Measurements from ENCODE around the gene C9orf57. TPM values are rescaled to one million over a fixed set of nuclear protein-coding genes. Genes with fewer than 3 reads are reported as not detected.
A peak's percentile ranks its signal among the peaks of the same experiment; 100 is the strongest.
"Not testable (repeated sequence)": the region's sequence is repeated elsewhere in the genome, so short reads cannot be mapped to it uniquely, and the experiment has no call there.

Gene C9orf57, protein sequence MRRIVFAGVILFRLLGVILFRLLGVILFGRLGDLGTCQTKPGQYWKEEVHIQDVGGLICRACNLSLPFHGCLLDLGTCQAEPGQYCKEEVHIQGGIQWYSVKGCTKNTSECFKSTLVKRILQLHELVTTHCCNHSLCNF
- total RNA-seq = not detected

DNA sequence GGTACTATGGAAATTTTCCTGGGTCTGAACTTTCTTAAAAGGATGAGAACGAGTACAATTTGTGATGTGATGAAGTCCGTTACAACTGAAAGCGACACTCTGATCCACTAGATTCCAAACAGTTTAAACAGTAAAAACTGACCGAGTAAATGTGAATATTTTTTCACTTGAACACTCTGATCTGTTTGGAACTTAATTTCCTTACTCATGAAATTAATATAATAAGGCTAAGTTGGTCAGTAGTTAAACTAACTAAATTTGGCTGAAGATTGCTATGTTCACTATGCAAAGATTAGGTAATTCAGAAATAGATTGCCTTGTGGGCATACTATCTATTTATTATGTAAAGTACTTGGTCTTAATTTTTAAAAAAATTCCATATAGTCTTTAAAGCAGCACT, at the start of gene C9orf57:
Gene C9orf57 (minus strand): TSS at position 101 of the 400 bp plus-strand sequence. CDS start 1,282 bp downstream, outside the sequence.
- no peak within 1 kb of the TSS for H3K4me3 Mint-ChIP-seq
- H3K27ac Mint-ChIP-seq = no peak within 1 kb of the TSS
- H3K9me3 Mint-ChIP-seq = no peaks in the 10 kb centered on the region
- H3K27me3 Mint-ChIP-seq = peaks cover 7% of the 10 kb centered on the region
- H3K4me1 Mint-ChIP-seq = no peaks in the 10 kb centered on the region
- no peak for ATAC-seq (replicated peaks)
- H3K36me3 Mint-ChIP-seq (ENCODE audit: low read depth) = no peaks in the 10 kb centered on the region

- H3K27ac Mint-ChIP-seq = no peak overlapping the region
- H3K4me1 Mint-ChIP-seq = no peaks in the 10 kb centered on the region
- no peak overlapping the region for H3K4me3 Mint-ChIP-seq
- no peak for ATAC-seq (replicated peaks)
- H3K9me3 Mint-ChIP-seq = peaks cover 5% of the 10 kb centered on the region
- H3K27me3 Mint-ChIP-seq = no peaks in the 10 kb centered on the region
- no peaks in the 10 kb centered on the region for H3K36me3 Mint-ChIP-seq (ENCODE audit: low read depth)
Observed at GRCh38 chr9:72102520-72102919, 42.1 kb upstream of the C9orf57 start.

- H3K36me3 Mint-ChIP-seq (ENCODE audit: low read depth); H3K4me1 Mint-ChIP-seq; H3K4me3 Mint-ChIP-seq; ATAC-seq (replicated peaks); H3K27me3 Mint-ChIP-seq; H3K9me3 Mint-ChIP-seq; H3K27ac Mint-ChIP-seq: not testable (repeated sequence)
Observed at GRCh38 chr9:72095520-72095919, 35.1 kb upstream of the C9orf57 start.

DNA sequence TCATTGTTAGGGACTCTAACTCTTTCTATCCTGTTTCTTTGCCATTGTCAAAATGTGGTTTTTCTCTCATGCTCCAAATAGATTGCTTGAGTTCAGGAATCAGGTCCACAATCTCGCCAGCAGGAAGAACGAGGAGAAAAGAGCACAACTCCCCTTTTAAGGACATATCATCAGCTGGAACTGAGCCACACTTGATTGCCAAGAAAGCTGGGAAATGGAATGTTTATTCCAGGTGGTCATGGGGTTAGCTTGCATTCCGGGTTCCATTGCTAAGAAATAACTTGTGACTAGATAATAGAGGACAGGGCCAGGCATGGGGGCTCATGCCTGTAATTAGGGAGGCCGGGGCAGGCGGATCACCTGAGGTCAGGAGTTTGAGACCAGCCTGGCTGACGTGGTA, 32.4 kb upstream of the C9orf57 start:
- no peaks in the 10 kb centered on the region for H3K9me3 Mint-ChIP-seq
- no peaks in the 10 kb centered on the region for H3K36me3 Mint-ChIP-seq (ENCODE audit: low read depth)
- no peak overlapping the region for H3K27ac Mint-ChIP-seq
- H3K27me3 Mint-ChIP-seq = peaks cover 13% of the 10 kb centered on the region
- no peak for ATAC-seq (replicated peaks)
- no peak overlapping the region for H3K4me3 Mint-ChIP-seq
- no peaks in the 10 kb centered on the region for H3K4me1 Mint-ChIP-seq

DNA sequence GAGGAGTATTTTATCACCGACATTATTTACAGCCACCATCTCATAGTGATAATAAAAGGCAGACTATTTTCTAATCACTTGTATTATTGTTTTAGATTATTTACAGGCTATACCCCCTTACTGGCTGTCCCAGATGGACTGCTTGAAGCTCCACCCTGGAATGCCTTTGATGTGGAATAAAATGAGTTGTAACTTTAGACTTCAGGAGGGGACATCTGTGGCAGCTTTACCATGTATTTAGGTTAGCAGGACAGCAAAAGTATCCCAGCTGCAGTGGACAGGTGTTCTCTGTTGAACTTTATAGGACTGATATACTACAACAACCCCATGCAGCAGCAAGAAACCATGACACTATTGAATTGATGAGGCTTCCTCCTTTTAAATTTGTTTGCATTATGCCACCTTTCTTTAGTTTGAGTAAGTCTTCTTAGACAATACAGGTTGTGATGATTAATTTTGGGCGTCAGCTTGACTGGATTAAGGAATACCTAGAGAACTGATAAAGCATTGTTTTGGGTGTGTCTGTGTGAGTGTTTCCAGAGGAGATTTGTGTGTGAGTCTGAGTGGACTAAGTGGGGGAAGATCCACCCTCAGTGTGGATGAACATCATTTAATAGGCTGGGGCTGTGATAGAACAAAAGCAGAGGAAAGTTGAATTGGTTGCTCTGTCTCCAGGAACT, 29.2 kb upstream of the C9orf57 start:
- H3K4me1 Mint-ChIP-seq = no peaks in the 10 kb centered on the region
- H3K27me3 Mint-ChIP-seq = peaks cover 16% of the 10 kb centered on the region
- no peaks in the 10 kb centered on the region for H3K36me3 Mint-ChIP-seq (ENCODE audit: low read depth)
- H3K4me3 Mint-ChIP-seq = no peak overlapping the region
- no peaks in the 10 kb centered on the region for H3K9me3 Mint-ChIP-seq
- H3K27ac Mint-ChIP-seq = no peak overlapping the region
- ATAC-seq (replicated peaks) = no peak

DNA sequence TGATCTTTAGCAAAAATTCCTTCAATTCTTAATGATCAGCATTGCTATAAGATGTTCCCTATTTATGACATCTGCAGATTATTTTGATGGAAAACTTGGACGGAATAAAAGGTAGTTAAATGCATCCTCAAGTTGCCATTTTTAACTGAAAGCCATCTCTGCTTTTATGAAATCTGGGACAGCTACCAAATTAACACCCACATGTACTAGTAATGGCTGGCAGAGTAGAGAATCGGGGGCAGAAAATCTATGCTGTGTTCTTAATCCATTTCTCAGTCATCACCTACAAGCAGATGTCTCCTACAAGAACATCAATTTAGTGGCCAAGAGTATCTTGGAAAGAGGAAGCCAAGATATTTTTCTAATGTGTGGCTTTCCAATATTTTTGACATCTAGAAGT, 22.1 kb upstream of the C9orf57 start:
- Mint-ChIP-seq H3K27me3 (peaks cover 7% of the 10 kb centered on the region), H3K27ac (no peak overlapping the region), H3K9me3 (no peaks in the 10 kb centered on the region), H3K4me3 (no peak overlapping the region), H3K36me3 (ENCODE audit: low read depth) (no peaks in the 10 kb centered on the region), H3K4me1 (no peaks in the 10 kb centered on the region)
- no peak for ATAC-seq (replicated peaks)

DNA sequence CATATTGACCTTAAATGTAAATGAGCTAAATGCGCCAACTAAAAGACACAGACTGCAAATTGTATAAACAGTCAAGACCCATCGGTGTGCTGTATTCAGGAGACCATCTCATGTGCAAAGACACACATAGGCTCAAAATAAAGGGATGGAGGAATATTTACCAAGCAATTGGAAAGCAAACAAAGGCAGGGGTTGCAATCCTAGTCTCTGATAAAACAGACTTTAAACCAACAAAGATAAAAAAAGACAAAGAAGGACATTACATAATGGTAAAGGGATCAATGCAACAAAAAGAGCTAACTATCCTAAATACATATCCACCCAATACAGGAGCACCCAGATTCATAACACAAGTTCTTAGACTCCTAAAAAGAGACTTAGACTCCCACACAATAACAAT, 14.3 kb upstream of the C9orf57 start:
- not testable (repeated sequence) for H3K4me1 Mint-ChIP-seq; ATAC-seq (replicated peaks); H3K27ac Mint-ChIP-seq; H3K4me3 Mint-ChIP-seq; H3K36me3 Mint-ChIP-seq (ENCODE audit: low read depth); H3K9me3 Mint-ChIP-seq
- H3K27me3 Mint-ChIP-seq = peaks cover 13% of the 10 kb centered on the region

DNA sequence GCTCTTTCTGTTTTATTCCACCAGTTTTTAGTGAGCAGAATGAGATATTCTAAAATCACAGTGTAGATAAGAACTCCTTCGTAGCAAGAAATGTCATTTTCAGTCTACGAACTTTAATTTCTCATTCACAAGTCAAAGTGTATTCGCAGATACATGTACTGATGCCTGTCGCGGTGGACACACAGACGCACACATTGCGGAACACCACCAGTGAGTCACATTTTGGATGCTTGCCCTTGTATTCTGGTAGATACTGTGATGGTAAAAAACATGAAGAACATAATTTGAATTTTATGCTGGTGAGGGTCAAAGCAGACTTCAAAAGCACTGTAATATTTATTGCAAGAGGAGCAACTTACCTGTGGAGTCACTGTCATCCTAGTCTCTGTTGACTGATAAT, 4.7 kb upstream of the C9orf57 start:
- Mint-ChIP-seq H3K4me1 (no peaks in the 10 kb centered on the region), H3K4me3 (no peak overlapping the region), H3K27me3 (peaks cover 11% of the 10 kb centered on the region), H3K36me3 (ENCODE audit: low read depth) (no peaks in the 10 kb centered on the region), H3K9me3 (no peaks in the 10 kb centered on the region), H3K27ac (no peak overlapping the region)
- no peak for ATAC-seq (replicated peaks)

- Mint-ChIP-seq H3K27me3 (peaks cover 9% of the 10 kb centered on the region), H3K36me3 (ENCODE audit: low read depth) (no peaks in the 10 kb centered on the region), H3K4me3 (no peak overlapping the region), H3K9me3 (no peaks in the 10 kb centered on the region), H3K4me1 (no peaks in the 10 kb centered on the region), H3K27ac (no peak overlapping the region)
- no peak for ATAC-seq (replicated peaks)
Observed at GRCh38 chr9:72052122-72052521, 8.3 kb downstream of the C9orf57 start.

DNA sequence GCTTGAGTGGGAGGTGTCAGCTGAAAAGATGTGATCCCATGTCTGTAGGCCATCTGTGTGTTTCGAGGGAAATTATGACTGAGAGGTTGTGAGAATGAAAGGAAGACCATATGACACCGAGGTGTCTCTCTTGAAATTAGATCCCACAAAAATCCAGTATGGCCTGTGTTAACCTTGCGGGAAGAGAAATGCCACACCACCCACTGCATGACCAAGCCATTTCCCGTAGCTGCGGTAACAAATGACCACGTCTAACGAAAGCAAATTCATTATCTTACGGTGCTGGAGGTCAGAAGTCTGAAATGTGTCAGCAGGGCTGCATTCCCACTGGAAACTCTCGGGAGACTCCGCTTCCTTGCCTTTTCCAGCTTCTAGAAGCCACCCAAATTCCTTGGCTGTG, 11.6 kb downstream of the C9orf57 start:
- no peaks in the 10 kb centered on the region for H3K36me3 Mint-ChIP-seq (ENCODE audit: low read depth)
- H3K4me3 Mint-ChIP-seq = no peak overlapping the region

GRCh38 chr9:72046630-72047456, 13.6 kb downstream of the C9orf57 start:
- no peak for ATAC-seq (replicated peaks)
- no peaks in the 10 kb centered on the region for H3K9me3 Mint-ChIP-seq
- H3K36me3 Mint-ChIP-seq (ENCODE audit: low read depth) = no peaks in the 10 kb centered on the region
- H3K4me1 Mint-ChIP-seq = no peaks in the 10 kb centered on the region
- H3K27me3 Mint-ChIP-seq = peaks cover 13% of the 10 kb centered on the region
- no peak overlapping the region for H3K4me3 Mint-ChIP-seq
- no peak overlapping the region for H3K27ac Mint-ChIP-seq

More for the DNA sequence above, 11.6 kb downstream of the C9orf57 start:
- no peaks in the 10 kb centered on the region for H3K4me1 Mint-ChIP-seq
- ATAC-seq (replicated peaks) = no peak
- H3K9me3 Mint-ChIP-seq = no peaks in the 10 kb centered on the region
- H3K27ac Mint-ChIP-seq = no peak overlapping the region
- H3K27me3 Mint-ChIP-seq = peaks cover 15% of the 10 kb centered on the region

- Mint-ChIP-seq H3K27ac (no peak overlapping the region), H3K36me3 (ENCODE audit: low read depth) (no peaks in the 10 kb centered on the region), H3K4me1 (peaks cover 2% of the 10 kb centered on the region), H3K9me3 (no peaks in the 10 kb centered on the region), H3K4me3 (no peak overlapping the region), H3K27me3 (peaks cover 14% of the 10 kb centered on the region)
- ATAC-seq (replicated peaks) = no peak
Observed at GRCh38 chr9:72044095-72044494, 16.3 kb downstream of the C9orf57 start.

DNA sequence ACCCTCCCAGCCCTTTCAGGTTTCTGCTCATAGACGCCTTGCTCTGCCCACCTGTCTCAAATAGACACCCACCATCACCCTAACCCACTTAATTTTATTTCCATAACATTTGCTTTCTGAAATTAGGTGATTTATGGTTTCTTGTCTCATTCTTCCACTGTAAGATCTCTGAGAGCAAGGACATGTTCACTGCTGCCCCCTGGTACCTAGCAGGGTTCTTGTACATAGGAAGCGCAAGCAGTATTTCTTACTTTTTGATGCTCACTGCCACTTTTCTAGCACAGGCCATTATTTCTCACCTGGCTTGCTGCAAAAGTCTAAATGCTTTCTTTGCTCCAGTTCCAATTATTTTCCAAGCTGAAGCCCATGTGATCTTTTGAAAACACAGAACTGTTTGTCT, 16.8 kb downstream of the C9orf57 start:
- Mint-ChIP-seq H3K4me3 (no peak overlapping the region), H3K9me3 (no peaks in the 10 kb centered on the region), H3K27me3 (peaks cover 16% of the 10 kb centered on the region), H3K36me3 (ENCODE audit: low read depth) (no peaks in the 10 kb centered on the region), H3K27ac (no peak overlapping the region), H3K4me1 (peaks cover 5% of the 10 kb centered on the region)
- ATAC-seq (replicated peaks) = no peak

DNA sequence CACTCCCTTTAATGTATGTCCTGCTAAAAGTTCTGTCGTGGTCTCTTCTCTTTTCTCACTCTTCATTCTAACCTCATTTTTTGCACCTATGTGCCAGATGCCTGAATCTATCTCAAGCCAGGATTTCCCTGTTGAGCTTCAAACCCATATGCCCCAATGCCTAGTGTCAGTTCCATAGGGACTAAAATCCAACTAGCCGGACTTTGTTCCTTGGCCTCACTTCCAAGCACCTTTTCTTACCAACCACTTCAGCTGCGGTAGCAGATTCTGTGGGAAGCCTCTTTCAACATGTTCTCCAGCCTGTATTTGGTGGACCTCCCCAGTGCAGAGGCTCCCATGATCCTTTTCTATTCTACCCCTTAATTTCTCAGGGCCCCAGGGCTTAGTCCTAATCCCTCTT, 17.5 kb downstream of the C9orf57 start:
- peak overlapping the region; percentile 7 for H3K27ac Mint-ChIP-seq
- H3K9me3 Mint-ChIP-seq = no peaks in the 10 kb centered on the region
- H3K27me3 Mint-ChIP-seq = peaks cover 16% of the 10 kb centered on the region
- peaks cover 5% of the 10 kb centered on the region for H3K4me1 Mint-ChIP-seq
- no peaks in the 10 kb centered on the region for H3K36me3 Mint-ChIP-seq (ENCODE audit: low read depth)
- no peak overlapping the region for H3K4me3 Mint-ChIP-seq
- ATAC-seq (replicated peaks) = no peak

GRCh38 chr9:72041775-72042194, 18.6 kb downstream of the C9orf57 start:
- peaks cover 5% of the 10 kb centered on the region for H3K4me1 Mint-ChIP-seq
- no peak for ATAC-seq (replicated peaks)
- H3K4me3 Mint-ChIP-seq = no peak overlapping the region
- no peak overlapping the region for H3K27ac Mint-ChIP-seq
- H3K9me3 Mint-ChIP-seq = no peaks in the 10 kb centered on the region
- H3K36me3 Mint-ChIP-seq (ENCODE audit: low read depth) = no peaks in the 10 kb centered on the region
- peaks cover 16% of the 10 kb centered on the region for H3K27me3 Mint-ChIP-seq

Data from activated T-helper 17 cell treated with anti-CD3 and anti-CD28 coated beads, Interleukin-2, amount 50 U/mL, for 72 hours (primary cell).